HG03442 (cell line): Measurements from ENCODE around the gene NEMP2.
"Not testable (repeated sequence)": the region's sequence is repeated elsewhere in the genome, so short reads cannot be mapped to it uniquely, and the experiment has no call there.

ENCODE experiments used
- ATAC-seq: cut with Tn5 transposase; IDR thresholded peaks from one replicate; pipeline ENCODE4 v1.9.1; 2021; ENCODE audit warnings: mild to moderate bottlenecking, moderate library complexity; ENCODE audit not compliant: unreplicated experiment

NEMP2 gene

GRCh38 chr2:190527214-190527613, 7.3 kb downstream of the NEMP2 start:
- ATAC-seq = no peak

DNA sequence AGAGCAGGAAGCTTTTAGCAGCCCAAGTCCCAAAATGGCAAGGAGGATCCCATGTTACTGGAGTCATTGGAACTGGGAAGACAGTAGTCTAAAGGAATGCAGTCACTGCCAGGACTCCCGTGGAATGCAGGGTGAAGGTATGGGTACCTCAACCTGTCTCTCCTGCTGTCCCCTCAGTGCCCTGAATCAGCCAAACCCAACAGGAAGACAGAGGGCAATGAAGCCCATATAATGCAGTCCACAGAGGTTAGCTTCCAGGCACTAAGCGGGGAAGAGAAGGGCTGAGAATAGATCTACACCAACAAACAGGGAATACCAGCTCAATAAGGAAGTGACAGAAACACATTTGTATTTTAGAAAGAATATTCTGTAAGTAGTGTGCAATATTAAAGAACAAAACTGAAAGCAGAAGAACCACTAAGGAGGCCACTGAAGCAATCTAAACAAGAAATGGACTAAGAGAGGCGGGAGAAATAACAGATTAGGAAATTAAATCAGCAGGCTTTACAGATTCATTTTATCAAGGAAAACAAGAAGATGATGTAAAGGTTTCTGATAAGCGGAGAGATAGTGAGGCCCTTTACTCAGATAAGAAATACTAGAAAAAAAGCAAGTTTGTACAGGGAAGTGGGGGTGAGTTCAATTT, 8.3 kb downstream of the NEMP2 start:
- no peak for ATAC-seq

DNA sequence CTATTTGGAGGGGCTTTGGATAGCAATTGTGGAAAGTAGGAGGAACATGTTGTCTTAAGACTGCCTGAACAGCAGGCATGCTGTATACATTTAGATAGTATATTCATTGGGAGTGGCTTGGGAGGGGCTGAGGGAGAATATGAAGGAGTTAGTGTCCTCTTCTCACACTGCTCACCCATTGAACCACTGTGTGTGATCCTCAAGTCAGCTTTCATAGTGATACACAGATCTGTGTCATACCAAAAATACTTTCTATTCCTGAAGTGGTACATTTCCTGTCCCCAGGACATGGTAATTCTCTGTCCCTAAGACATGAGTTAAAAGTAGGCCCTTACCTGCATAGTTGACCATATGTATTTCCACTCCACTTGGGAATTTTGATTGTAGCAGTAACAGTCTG, 9.6 kb downstream of the NEMP2 start:
- ATAC-seq = peak; percentile 35

GRCh38 chr2:190519975-190520767, 14.4 kb downstream of the NEMP2 start:
- ATAC-seq = no peak

- ATAC-seq = no peak
Observed at GRCh38 chr2:190517468-190517867, 17.1 kb downstream of the NEMP2 start.

GRCh38 chr2:190515687-190516086, 18.8 kb downstream of the NEMP2 start:
- ATAC-seq = no peak

- no peak for ATAC-seq
Observed at GRCh38 chr2:190514676-190515075, 19.8 kb downstream of the NEMP2 start.

DNA sequence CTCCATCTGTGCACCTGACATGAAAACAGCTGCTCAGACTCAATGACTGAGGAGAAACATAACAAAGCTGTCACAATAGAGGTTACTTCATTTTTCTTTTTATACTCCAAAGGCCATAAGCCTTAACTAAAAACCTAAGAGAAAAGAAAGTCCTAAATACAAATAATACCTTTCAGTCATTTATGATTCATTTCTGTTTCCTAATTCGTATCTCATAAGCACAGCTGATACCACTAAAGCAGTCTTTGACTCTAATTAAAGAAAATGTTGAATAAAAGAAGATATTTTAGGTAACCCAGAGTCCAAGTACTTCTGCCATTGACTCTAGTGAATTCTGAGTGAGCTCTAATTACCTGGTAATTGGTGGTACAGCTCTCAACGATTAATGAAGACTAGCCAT, 20.6 kb downstream of the NEMP2 start:
- no peak for ATAC-seq

DNA sequence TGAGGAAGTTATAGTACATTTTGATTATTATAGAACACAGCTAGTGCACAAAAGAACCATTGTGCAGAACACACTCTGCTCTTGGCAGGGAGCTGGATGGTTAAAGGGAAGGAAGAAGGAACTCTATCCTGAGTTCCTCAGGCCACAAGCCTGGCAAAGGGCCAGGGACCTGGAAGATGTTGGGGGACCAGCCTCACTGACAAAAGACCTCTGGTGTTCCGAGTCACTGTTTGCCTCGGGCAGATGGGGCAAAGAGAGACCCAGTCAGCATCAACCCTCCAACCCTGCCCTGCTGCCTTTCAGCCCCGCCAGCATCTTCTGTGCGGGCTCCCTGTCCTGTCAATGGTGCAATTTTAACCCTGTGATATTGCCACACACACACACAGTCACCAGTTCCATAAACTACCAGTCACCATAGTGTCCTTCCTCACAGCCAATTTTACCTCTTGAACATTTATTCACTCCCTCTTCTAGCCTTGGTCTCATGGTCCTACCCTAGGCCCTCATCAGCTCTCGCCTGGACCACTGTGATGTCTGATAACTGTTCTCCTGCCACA, 21.9 kb downstream of the NEMP2 start:
- ATAC-seq = no peak

DNA sequence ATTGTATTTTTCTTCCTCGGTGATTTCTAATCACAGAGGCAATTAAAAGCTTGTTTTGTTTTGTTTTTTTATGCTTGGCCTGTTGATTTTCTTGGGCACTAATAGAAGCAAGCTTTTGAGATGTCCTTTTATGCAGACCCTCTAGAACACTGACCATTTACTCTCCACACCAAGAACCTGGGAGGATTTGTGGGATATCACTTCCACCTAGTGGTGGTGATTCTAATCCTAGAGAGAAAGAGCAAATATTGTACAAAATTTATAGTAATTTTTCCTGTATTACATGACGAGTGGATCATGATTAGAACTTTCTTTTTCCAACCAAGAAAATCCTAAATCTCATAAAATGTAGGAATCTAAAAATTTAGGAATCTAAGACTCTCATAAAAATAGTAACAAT, 23.4 kb downstream of the NEMP2 start:
- ATAC-seq = no peak

GRCh38 chr2:190509895-190510294, 24.6 kb downstream of the NEMP2 start:
- ATAC-seq = not testable (repeated sequence)

- no peak for ATAC-seq
Observed at GRCh38 chr2:190507135-190507534, 27.4 kb downstream of the NEMP2 start.

DNA sequence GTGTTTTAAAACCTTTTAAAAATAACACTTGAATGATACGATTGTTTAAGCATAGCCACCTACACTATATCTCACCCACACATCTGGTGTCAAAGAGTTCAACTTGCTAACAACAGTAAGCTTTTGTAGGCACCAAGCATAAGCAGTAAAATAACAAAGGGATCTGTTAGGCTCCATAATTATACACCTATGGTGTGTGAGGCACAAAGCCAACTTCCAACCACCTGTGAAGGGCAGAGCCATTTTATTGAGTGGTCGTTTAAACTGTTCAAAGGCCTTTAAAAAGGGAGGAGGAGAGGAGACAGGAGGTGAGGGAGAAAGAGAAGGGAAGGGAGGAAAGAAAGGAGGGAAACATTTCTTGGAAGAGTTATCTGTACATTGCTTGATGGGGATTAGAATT, 27.9 kb downstream of the NEMP2 start:
- ATAC-seq = no peak

DNA sequence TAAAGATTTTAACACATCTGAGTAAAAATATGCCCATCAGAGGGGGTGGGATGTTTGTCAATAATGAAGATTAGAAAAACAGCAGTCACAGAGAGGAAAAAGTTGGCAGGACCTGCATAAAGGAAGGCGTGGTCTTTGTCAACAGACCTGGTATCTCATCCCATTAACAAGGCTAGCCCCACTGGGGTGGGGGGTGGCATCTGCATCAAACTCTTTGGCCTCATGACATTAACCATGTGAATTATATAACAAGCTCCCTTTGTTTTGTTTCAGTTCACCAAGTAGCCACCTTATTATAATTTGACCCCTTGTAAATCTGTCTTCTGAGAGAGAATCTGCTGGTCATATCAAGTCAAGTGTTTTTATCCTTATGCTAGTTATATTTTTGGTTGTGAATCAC, 28.8 kb downstream of the NEMP2 start:
- ATAC-seq = no peak

DNA sequence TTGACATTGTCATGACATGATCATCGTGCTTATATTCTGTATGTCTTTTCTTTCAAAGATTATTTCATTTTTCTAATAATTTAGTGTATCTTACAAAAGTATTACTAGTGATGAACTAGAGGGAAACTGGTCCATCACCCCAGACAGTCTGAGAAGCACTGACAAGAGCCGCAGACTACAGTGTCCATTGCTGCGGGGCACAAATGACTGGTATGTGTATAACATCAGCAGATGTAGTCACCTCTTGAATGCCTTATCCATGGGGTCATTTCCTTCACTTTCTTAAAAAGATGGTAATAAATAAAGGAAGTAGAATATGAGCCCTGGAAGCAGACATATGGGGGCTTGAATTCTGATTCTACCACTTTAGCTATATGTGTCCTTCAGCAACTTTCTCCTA, 29.6 kb downstream of the NEMP2 start:
- no peak for ATAC-seq

DNA sequence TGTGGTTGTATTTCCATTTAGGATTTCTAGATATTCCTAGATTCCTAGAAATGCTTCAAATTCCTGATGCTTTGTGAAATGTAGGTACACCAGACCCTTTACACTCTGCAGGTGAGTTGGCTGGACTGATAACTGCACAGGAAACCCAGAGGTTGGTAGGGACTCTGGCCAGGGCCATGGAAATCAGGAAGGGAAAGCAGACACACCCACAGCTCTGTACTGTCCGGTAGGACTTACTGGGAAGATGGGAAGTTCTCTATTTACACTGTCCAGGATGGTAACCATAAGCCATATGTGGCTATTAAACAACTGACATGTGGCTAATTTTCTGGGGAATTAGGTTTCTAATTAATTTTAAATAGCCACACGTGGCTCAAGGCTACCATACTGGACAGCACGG, 31.4 kb downstream of the NEMP2 start:
- no peak for ATAC-seq

DNA sequence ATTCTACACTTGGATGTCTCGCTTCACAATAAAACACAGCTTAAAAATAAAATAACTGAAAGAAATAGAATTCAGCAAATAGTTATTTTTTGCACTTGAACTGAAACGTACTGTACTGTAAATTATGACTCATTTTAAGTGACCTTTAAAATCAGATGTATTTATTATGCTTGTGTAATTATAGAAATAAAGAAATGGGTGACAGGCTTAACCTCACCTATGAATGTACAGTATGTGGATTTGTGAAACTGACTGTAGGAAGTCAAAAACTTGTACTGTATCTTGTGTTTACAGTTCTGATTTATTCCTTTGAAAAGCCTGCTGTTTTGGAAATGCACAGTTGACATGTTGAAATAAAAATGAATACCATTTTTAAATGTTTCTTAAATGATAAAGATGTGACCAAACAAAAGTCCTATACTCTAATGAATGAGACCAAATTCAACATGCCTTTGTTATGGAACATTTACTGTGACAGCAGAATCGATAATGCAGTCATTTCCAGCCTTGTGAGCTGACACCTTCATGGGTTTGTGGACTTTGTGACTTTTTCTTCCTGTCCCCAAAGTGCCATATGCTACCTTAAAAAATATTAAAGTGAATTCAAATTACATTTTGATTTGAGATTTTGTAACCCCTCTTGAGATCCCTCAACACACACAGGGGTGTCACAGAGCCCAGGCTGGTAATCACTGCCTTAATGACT, 32.7 kb downstream of the NEMP2 start:
- ATAC-seq = no peak

GRCh38 chr2:190501231-190501630, 33.3 kb downstream of the NEMP2 start:
- ATAC-seq = no peak

- ATAC-seq = no peak
Observed at GRCh38 chr2:190500054-190500502, 34.4 kb downstream of the NEMP2 start.

DNA sequence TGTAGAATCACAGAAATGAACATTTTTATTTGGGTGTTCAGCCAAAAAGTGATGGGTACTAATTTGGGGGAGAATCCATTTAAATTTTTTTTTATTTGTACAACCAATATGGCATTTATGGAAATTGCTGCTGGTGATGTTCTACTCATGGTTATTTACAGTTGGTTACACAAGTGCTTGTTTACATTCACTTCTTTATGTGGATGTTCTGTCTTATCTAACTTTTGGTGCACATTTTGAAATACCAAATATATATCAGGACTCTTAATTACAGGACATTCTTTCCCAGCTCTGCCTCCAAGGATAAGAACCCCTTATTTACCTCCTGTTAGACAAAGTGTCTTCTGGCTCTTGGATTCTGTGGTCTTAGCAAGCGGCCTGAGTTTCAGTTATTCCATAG, 35.2 kb downstream of the NEMP2 start:
- no peak for ATAC-seq

DNA sequence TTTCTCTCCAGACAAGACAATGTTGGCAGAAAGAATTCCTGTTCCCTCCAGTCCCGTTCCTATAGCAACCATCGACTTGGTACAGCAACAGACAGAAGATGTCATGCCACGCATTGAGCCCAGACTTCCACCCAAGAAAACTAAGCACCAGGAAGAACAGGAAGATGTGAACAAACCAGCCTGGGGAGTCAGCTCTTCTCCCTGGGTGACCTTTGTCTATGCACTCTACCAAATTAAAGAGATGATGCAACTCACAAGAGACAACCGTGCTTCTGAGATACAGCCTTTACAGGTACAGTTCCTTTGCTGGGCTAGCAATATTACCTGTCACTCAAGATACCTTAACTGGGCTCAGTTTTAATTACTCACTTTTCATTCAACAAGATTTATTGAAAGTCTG, 37.1 kb downstream of the NEMP2 start:
- no peak for ATAC-seq
